ENCODE measurements around the gene WNT3A. TPM values are rescaled to one million over a fixed set of nuclear protein-coding genes. Genes with fewer than 3 reads are reported as not detected.

WNT3A gene
- total and polyA plus RNA-seq, 2 of the 4 experiments (the other 2 are of a cell fraction), result not detected

GRCh38 chr1:228000416-228000815, 6.4 kb upstream of the WNT3A start:
- POLR2A ChIA-PET (ENCODE audit: unreplicated experiment), result no interaction called here
- H4K20me1 ChIP-seq (ENCODE audit: insufficient read depth, low read length), result no peaks in the 10 kb centered on the region
- H4K8ac ChIP-seq (ENCODE audit: low read depth in 2 of 2, low read length in 2 of 2), result no peak overlapping the region
- no peak overlapping the region for H3K4me2 ChIP-seq (ENCODE audit: low read depth, low read length)
- H2BK20ac ChIP-seq (ENCODE audit: low read depth, low read length), result no peak overlapping the region
- CTCF ChIA-PET, result no interaction called here
- no peaks in the 10 kb centered on the region for H3K79me1 ChIP-seq (ENCODE audit: low read depth in 1 of 2, low read length in 2 of 2)
- H2AK9ac ChIP-seq (replicated peaks; ENCODE audit: low read depth, low read length, poor library complexity), result no peak overlapping the region
- H3K14ac ChIP-seq (replicated peaks; ENCODE audit: low read depth, low read length), result no peak overlapping the region
- H3K56ac ChIP-seq (ENCODE audit: extremely low read depth, insufficient read depth, low read length), result no peak overlapping the region
- no peak for ATAC-seq (ENCODE audit: low read depth)
- in situ Hi-C loops (cut with MboI; ENCODE audit: low sequenced_read_pairs), result no loop called here
- no peak overlapping the region for H3K27ac ChIP-seq (ENCODE audit: insufficient read depth, low read length)
- intact Hi-C loops (cut with micrococcal nuclease), result no loop called here
- H3K23ac ChIP-seq (ENCODE audit: low read depth, low read length), result no peak overlapping the region
- no peak overlapping the region for H4K5ac ChIP-seq (ENCODE audit: low read depth, low read length)
- H3K27me3 ChIP-seq (ENCODE audit: control insufficient read depth, insufficient read depth, low read length), result peaks cover 37% of the 10 kb centered on the region
- H2BK120ac ChIP-seq (ENCODE audit: low read depth, low read length), result no peak overlapping the region
- H2BK15ac ChIP-seq (ENCODE audit: low read depth, low read length), result no peak overlapping the region
- H3K4ac ChIP-seq (ENCODE audit: low read depth, low read length), result no peak overlapping the region
- dilution Hi-C loops (cut with HindIII; ENCODE audit: low sequenced_read_pairs, unreplicated experiment), result no loop called here
- BruUV-seq (replicated peaks), result no TSS peak
- no peak for TF ChIP-seq BHLHE40 (IDR thresholded peaks at IDR 0.05; ENCODE audit: low read depth, low read length)
- no peak overlapping the region for H2AFZ ChIP-seq (replicated peaks; ENCODE audit: low read length, poor library complexity)
- DNase-seq, result no peak
- no peak overlapping the region for H2BK5ac ChIP-seq (ENCODE audit: low read depth, low read length, poor library complexity, severe bottlenecking)
- no peak overlapping the region for H3K4me3 ChIP-seq (ENCODE audit: insufficient read depth, low read depth, low read length)
- H3K36me3 ChIP-seq (ENCODE audit: control insufficient read depth, insufficient read depth, low read length), result no peaks in the 10 kb centered on the region
- no peak overlapping the region for H4K91ac ChIP-seq (ENCODE audit: insufficient read depth, low read depth, low read length)
- WGBS, 2 experiments (ENCODE audit: extremely low coverage in 2 of 2, insufficient read length in 1 of 2), result 100% methylated on average over 1 of the region's 5 CpGs; no CpG with 5 or more reads in 1 of the 2 experiments
- no peak overlapping the region for H2AK5ac ChIP-seq (ENCODE audit: low read depth, low read length)
- no peaks in the 10 kb centered on the region; the same call in 1 of the 2 replicates for H3K9me3 ChIP-seq (ENCODE audit: control insufficient read depth, insufficient read depth, low read length)
- no peak overlapping the region for H3K18ac ChIP-seq (ENCODE audit: low read depth, low read length)
- H3K9me1 ChIP-seq (ENCODE audit: insufficient read depth, low read length), result no peaks in the 10 kb centered on the region
- no peaks in the 10 kb centered on the region for H3K4me1 ChIP-seq (ENCODE audit: control insufficient read depth, insufficient read depth, low read length)
- H3K9ac ChIP-seq (ENCODE audit: low read depth, low read length), result no peak overlapping the region
